Activated CD4-positive, alpha-beta T cell treated with anti-CD3 and anti-CD28 coated beads, Interleukin-2, amount 10 ng/mL, durations not matched to agents 7 days and 5 days (primary cell): Measurements from ENCODE around the gene ZNF672. TPM values are rescaled to one million over a fixed set of nuclear protein-coding genes. Genes with fewer than 3 reads are reported as not detected.

Experiments
- CTCF ChIA-PET: fragments of 350-600 bp; sonication (Branson Sonifier 250); formaldehyde crosslinking; loops from one replicate; lab custom pipeline; 2021; ENCODE audit warnings: antibody characterized with exemption; lab: Charles Lee
- POLR2A ChIA-PET: fragments of 350-600 bp; sonication (Branson Sonifier 250); formaldehyde crosslinking; loops from one replicate; lab custom pipeline; 2021; ENCODE audit warnings: antibody characterized with exemption; lab: Charles Lee
- DNase-seq: peaks from one replicate; pipeline ENCODE4 v3.0.0-alpha.2; 2020
- H3K27ac Mint-ChIP-seq: one replicate; pipeline ENCODE4 v1.8.0; 2021; ENCODE audit warnings: mild to moderate bottlenecking, moderate library complexity, mixed read lengths
- H3K27me3 Mint-ChIP-seq: one replicate; pipeline ENCODE4 v1.8.0; 2021; ENCODE audit warnings: mixed read lengths
- H3K36me3 Mint-ChIP-seq: one replicate; pipeline ENCODE4 v1.8.0; 2021; ENCODE audit warnings: low read depth, mixed read lengths
- H3K4me1 Mint-ChIP-seq: one replicate; pipeline ENCODE4 v1.8.0; 2021; ENCODE audit warnings: mixed read lengths
- H3K4me3 Mint-ChIP-seq: one replicate; pipeline ENCODE4 v1.8.0; 2021; ENCODE audit warnings: mild to moderate bottlenecking, moderate library complexity, mixed read lengths
- H3K9me3 Mint-ChIP-seq: one replicate; pipeline ENCODE4 v1.8.0; 2021; ENCODE audit warnings: mixed read lengths
- total RNA-seq, 2 experiments: library from RNA; stranded (reverse); gene quantifications; one replicate each; pipeline ENCODE4 v1.2.3, GENCODE V29; 2021

Gene ZNF672
- total RNA-seq, 2 experiments from 2014 or later, result 46.5 to 56.9 TPM

GRCh38 chr1:248815407-248816034 lies 22.5 kb upstream of the ZNF672 start:
- ChIA-PET CTCF (interaction anchor here (1.0 kb wide), 1 partner anchor 10 kb away, joined by 3 read pairs; the partner anchor contains the start of gene SH3BP5L), POLR2A (no interaction called here)
- DNase-seq, result no peak
- H3K4me1 Mint-ChIP-seq, result peaks cover 49% of the 10 kb centered on the region
- no peak overlapping the region for H3K4me3 Mint-ChIP-seq
- no peaks in the 10 kb centered on the region for H3K9me3 Mint-ChIP-seq
- H3K27me3 Mint-ChIP-seq, result no peaks in the 10 kb centered on the region
- peaks cover 58% of the 10 kb centered on the region for H3K36me3 Mint-ChIP-seq
- H3K27ac Mint-ChIP-seq, result peak overlapping the region; percentile 95

GRCh38 chr1:248816042-248816851 lies 21.8 kb upstream of the ZNF672 start:
- Mint-ChIP-seq H3K9me3 (no peaks in the 10 kb centered on the region), H3K36me3 (peaks cover 56% of the 10 kb centered on the region), H3K27me3 (no peaks in the 10 kb centered on the region), H3K4me3 (peak overlapping the region; percentile 2), H3K27ac (peak overlapping the region; percentile 95), H3K4me1 (peaks cover 55% of the 10 kb centered on the region)
- POLR2A ChIA-PET, result no interaction called here
- CTCF ChIA-PET, result interaction anchor here (1.0 kb wide), 1 partner anchor 10 kb away, joined by 3 read pairs; the partner anchor contains the start of gene SH3BP5L
- no peak for DNase-seq

GRCh38 chr1:248817065-248817464 lies 21.0 kb upstream of the ZNF672 start:
- Mint-ChIP-seq H3K36me3 (peaks cover 57% of the 10 kb centered on the region), H3K27me3 (no peaks in the 10 kb centered on the region), H3K27ac (peak overlapping the region; percentile 95), H3K4me3 (no peak overlapping the region), H3K9me3 (no peaks in the 10 kb centered on the region), H3K4me1 (peaks cover 61% of the 10 kb centered on the region)
- ChIA-PET CTCF (no interaction called here), POLR2A (no interaction called here)
- DNase-seq, result no peak

GRCh38 chr1:248818505-248819374 lies 19.3 kb upstream of the ZNF672 start:
- Mint-ChIP-seq H3K4me1 (peaks cover 75% of the 10 kb centered on the region), H3K27ac (peak overlapping the region; percentile 54), H3K9me3 (no peaks in the 10 kb centered on the region), H3K36me3 (peaks cover 46% of the 10 kb centered on the region), H3K27me3 (no peaks in the 10 kb centered on the region), H3K4me3 (peak overlapping the region; percentile 8)
- ChIA-PET POLR2A (no interaction called here), CTCF (interaction anchor here (1.3 kb wide), 1 partner anchor 14 kb away, joined by 5 read pairs; no protein-coding TSS in a partner anchor)
- DNase-seq, result no peak

GRCh38 chr1:248820041-248820585 lies 17.9 kb upstream of the ZNF672 start:
- CTCF ChIA-PET, result interaction anchor here (0.6 to 1.6 kb wide), 3 partner anchors 13 to 71 kb away, joined by 3 to 5 read pairs (median 4); no protein-coding TSS in a partner anchor
- H3K4me3 Mint-ChIP-seq, result no peak overlapping the region
- no peak overlapping the region for H3K27ac Mint-ChIP-seq
- POLR2A ChIA-PET, result no interaction called here
- H3K9me3 Mint-ChIP-seq, result no peaks in the 10 kb centered on the region
- H3K27me3 Mint-ChIP-seq, result no peaks in the 10 kb centered on the region
- no peak for DNase-seq
- peaks cover 85% of the 10 kb centered on the region for H3K4me1 Mint-ChIP-seq
- H3K36me3 Mint-ChIP-seq, result peaks cover 44% of the 10 kb centered on the region

- CTCF ChIA-PET, result interaction anchor here (1.6 kb wide), 1 partner anchor 14 kb away, joined by 4 read pairs; no protein-coding TSS in a partner anchor
- Mint-ChIP-seq H3K36me3 (peaks cover 36% of the 10 kb centered on the region), H3K4me1 (peaks cover 80% of the 10 kb centered on the region), H3K27ac (no peak overlapping the region), H3K9me3 (no peaks in the 10 kb centered on the region), H3K27me3 (no peaks in the 10 kb centered on the region), H3K4me3 (no peak overlapping the region)
- POLR2A ChIA-PET, result no interaction called here
- no peak for DNase-seq
These were observed 16.9 kb upstream of the ZNF672 start for GRCh38 chr1:248821101-248821500.

- DNase-seq, result no peak
- POLR2A ChIA-PET, result no interaction called here
- peaks cover 76% of the 10 kb centered on the region for H3K4me1 Mint-ChIP-seq
- CTCF ChIA-PET, result interaction anchor here (1.1 kb wide), 1 partner anchor 9 kb away, joined by 3 read pairs; no protein-coding TSS in a partner anchor
- no peaks in the 10 kb centered on the region for H3K27me3 Mint-ChIP-seq
- no peaks in the 10 kb centered on the region for H3K9me3 Mint-ChIP-seq
- no peak overlapping the region for H3K4me3 Mint-ChIP-seq
- H3K27ac Mint-ChIP-seq, result no peak overlapping the region
- H3K36me3 Mint-ChIP-seq, result peaks cover 33% of the 10 kb centered on the region
These were observed 16.4 kb upstream of the ZNF672 start for GRCh38 chr1:248821641-248822040.

- H3K9me3 Mint-ChIP-seq, result no peaks in the 10 kb centered on the region
- H3K27ac Mint-ChIP-seq, result no peak overlapping the region
- H3K36me3 Mint-ChIP-seq, result peaks cover 30% of the 10 kb centered on the region
- no peak overlapping the region for H3K4me3 Mint-ChIP-seq
- H3K27me3 Mint-ChIP-seq, result no peaks in the 10 kb centered on the region
- peaks cover 75% of the 10 kb centered on the region for H3K4me1 Mint-ChIP-seq
- CTCF ChIA-PET, result interaction anchor here (1.1 to 1.9 kb wide), 2 partner anchors 8 to 9 kb away, joined by 3 to 6 read pairs; no protein-coding TSS in a partner anchor
- POLR2A ChIA-PET, result interaction anchor here (0.6 kb wide), 1 partner anchor 51 kb away, joined by 4 read pairs; no protein-coding TSS in a partner anchor
- no peak for DNase-seq
These were observed 15.6 kb upstream of the ZNF672 start for GRCh38 chr1:248822148-248823032.

- peak overlapping the region; percentile 98 for H3K27ac Mint-ChIP-seq
- DNase-seq, result no peak
- H3K4me1 Mint-ChIP-seq, result peaks cover 67% of the 10 kb centered on the region
- ChIA-PET POLR2A (no interaction called here), CTCF (interaction anchor here (1.9 kb wide), 1 partner anchor 10 kb away, joined by 6 read pairs; no protein-coding TSS in a partner anchor)
- H3K36me3 Mint-ChIP-seq, result peaks cover 27% of the 10 kb centered on the region
- H3K9me3 Mint-ChIP-seq, result no peaks in the 10 kb centered on the region
- H3K4me3 Mint-ChIP-seq, result peak overlapping the region; percentile 90
- no peaks in the 10 kb centered on the region for H3K27me3 Mint-ChIP-seq
These were observed 14.5 kb upstream of the ZNF672 start for GRCh38 chr1:248823517-248824001.

GRCh38 chr1:248824301-248824700 lies 13.7 kb upstream of the ZNF672 start:
- POLR2A ChIA-PET, result interaction anchor here (2.0 kb wide), 1 partner anchor 14 kb away, joined by 6 read pairs; the partner anchor contains the start of gene ZNF672

GRCh38 chr1:248824701-248825100 lies 13.3 kb upstream of the ZNF672 start:
- peak overlapping the region; percentile 90 for H3K4me3 Mint-ChIP-seq
- H3K27ac Mint-ChIP-seq, result peak overlapping the region; percentile 98
- peaks cover 59% of the 10 kb centered on the region for H3K4me1 Mint-ChIP-seq
- ChIA-PET CTCF (interaction anchor here (1.3 to 3.6 kb wide), 4 partner anchors 11 to 34 kb away, joined by 3 to 41 read pairs (median 6); partner anchors contain the start of genes ZNF672 and ZNF692), POLR2A (interaction anchor here (2.0 kb wide), 1 partner anchor 14 kb away, joined by 6 read pairs; the partner anchor contains the start of gene ZNF672)
- DNase-seq, result no peak
- H3K27me3 Mint-ChIP-seq, result no peaks in the 10 kb centered on the region
- H3K9me3 Mint-ChIP-seq, result no peaks in the 10 kb centered on the region
- peaks cover 21% of the 10 kb centered on the region for H3K36me3 Mint-ChIP-seq

More at GRCh38 chr1:248824301-248824700, 13.7 kb upstream of the ZNF672 start:
- H3K27ac Mint-ChIP-seq, result peak overlapping the region; percentile 98
- peak overlapping the region; percentile 90 for H3K4me3 Mint-ChIP-seq
- no peak for DNase-seq
- peaks cover 60% of the 10 kb centered on the region for H3K4me1 Mint-ChIP-seq
- H3K36me3 Mint-ChIP-seq, result peaks cover 22% of the 10 kb centered on the region
- H3K27me3 Mint-ChIP-seq, result no peaks in the 10 kb centered on the region
- CTCF ChIA-PET, result interaction anchor here (1.3 to 3.6 kb wide), 2 partner anchors 14 to 34 kb away, joined by 3 to 41 read pairs; partner anchors contain the start of genes ZNF672 and ZNF692
- H3K9me3 Mint-ChIP-seq, result no peaks in the 10 kb centered on the region
